ENCODE measurements around the gene PSORS1C1. TPM values are rescaled to one million over a fixed set of nuclear protein-coding genes. Genes with fewer than 3 reads are reported as not detected.

Gene PSORS1C1
- total and polyA plus RNA-seq, 9 donors = 0.45 to 7.8 (median 2.3) TPM

DNA sequence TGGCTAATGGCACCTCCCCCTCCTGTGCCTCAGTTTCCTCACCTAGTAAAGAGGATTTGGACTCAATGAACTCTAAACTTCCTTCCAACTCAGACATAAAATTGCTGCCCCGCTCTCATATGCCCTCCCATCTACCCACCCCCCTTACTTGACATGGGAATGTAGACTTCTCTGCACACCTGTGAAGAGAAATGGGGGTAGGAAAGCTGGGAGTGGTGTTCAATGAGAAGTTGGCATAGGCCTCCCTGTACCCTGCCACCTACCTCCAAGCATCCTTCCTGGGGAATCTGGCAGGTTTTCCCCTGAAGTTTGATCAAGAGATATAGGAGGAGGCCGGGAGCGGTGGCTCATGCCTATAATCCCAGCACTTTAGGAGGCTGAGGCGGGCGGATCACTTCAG lies 59.8 kb downstream of the PSORS1C1 start:
- Histone ChIP-seq H3K9me3 (no peaks in the 10 kb centered on the region), H3K4me3 (no peak overlapping the region), H3K4me1 (ENCODE audit: insufficient read depth) (no peaks in the 10 kb centered on the region), H3K27me3 (no peaks in the 10 kb centered on the region), H3K27ac (no peak overlapping the region), H3K36me3 (no peaks in the 10 kb centered on the region)
- DNase-seq = no peak
- WGBS, 3 donors = 82 to 95% (median 87%) methylated on average over 5 of the region's 5 CpGs
- TF ChIP-seq, protein P1, sequence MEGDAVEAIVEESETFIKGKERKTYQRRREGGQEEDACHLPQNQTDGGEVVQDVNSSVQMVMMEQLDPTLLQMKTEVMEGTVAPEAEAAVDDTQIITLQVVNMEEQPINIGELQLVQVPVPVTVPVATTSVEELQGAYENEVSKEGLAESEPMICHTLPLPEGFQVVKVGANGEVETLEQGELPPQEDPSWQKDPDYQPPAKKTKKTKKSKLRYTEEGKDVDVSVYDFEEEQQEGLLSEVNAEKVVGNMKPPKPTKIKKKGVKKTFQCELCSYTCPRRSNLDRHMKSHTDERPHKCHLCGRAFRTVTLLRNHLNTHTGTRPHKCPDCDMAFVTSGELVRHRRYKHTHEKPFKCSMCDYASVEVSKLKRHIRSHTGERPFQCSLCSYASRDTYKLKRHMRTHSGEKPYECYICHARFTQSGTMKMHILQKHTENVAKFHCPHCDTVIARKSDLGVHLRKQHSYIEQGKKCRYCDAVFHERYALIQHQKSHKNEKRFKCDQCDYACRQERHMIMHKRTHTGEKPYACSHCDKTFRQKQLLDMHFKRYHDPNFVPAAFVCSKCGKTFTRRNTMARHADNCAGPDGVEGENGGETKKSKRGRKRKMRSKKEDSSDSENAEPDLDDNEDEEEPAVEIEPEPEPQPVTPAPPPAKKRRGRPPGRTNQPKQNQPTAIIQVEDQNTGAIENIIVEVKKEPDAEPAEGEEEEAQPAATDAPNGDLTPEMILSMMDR (IDR thresholded peaks at IDR 0.05) = no peak
- TF ChIP-seq POLR2A (IDR thresholded peaks at IDR 0.05) (no peak), EP300 (IDR thresholded peaks at IDR 0.05) (no peak)
- intact Hi-C loops (cut with DNase I) = no loop called here

DNA sequence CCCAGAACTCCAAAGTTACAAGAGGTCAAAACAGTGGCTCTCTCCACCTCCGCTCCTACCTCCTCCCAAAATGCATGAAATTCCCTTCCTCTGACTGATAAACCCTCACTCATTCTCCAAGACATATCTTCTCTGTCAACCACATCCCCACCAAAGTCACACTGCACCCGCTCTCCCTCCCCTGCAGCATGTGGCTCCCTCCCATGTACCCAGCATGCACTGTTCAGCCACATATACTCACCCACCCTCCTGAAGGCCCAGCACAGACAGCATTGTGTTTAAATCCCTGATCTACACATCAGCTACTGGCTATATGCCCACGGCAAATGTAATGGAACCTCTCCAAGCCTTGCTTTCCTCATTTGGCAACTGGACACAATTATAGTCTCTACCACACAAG lies 61.4 kb downstream of the PSORS1C1 start:
- no peak for DNase-seq
- Histone ChIP-seq H3K9me3 (no peaks in the 10 kb centered on the region), H3K27ac (no peak overlapping the region), H3K4me1 (ENCODE audit: insufficient read depth) (no peaks in the 10 kb centered on the region), H3K36me3 (no peaks in the 10 kb centered on the region), H3K27me3 (no peaks in the 10 kb centered on the region), H3K4me3 (no peak overlapping the region)
- intact Hi-C loops (cut with DNase I) = no loop called here
- WGBS, 3 donors = 65 to 79% (median 78%) methylated on average over 3 of the region's 3 CpGs
- TF ChIP-seq POLR2A (IDR thresholded peaks at IDR 0.05) (no peak), EP300 (IDR thresholded peaks at IDR 0.05) (no peak)
- TF ChIP-seq, protein P1 (IDR thresholded peaks at IDR 0.05) = no peak

DNA sequence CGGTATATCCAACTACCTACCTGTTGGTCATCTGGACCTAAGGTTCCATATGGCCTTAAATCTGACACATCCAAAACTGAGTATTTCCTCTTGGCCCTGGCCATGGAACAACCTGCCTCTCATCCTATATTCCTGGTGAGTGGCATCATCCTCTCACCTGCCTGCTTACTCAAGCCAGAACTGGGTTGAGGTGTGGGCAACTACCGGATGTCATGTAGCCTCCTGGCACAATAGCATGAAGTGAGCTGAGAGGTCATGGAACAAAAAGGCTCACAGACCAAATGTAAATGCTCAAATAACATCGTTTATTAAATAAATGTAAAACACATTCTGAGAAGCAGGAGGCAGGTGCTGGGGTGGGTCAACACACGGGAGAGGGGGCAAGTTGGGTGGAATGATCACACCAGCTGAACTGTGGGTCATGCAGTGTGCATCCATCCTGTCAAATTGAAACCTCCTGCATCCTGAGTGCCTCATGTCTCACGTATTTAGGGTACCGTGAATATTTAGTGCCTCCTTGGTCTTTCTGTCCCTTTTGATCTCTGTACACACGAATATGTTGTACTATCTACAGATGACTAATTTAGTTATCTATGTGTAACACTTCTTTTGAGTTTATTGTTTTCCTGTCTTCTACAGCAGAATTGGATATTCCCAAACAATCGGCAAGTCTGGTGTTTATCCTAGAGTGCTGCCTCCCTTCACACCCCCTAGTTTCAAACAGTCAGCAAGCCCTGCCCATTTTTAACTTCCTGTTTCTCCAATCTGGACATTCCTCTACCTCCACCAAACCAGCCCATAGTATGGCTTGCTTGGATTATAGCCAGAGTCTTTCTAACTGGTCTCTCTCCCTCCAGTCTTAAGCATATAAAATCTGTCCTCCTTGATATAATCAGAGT lies 63.8 kb downstream of the PSORS1C1 start:
- Histone ChIP-seq H3K36me3 (no peaks in the 10 kb centered on the region), H3K4me1 (ENCODE audit: insufficient read depth) (no peaks in the 10 kb centered on the region), H3K4me3 (no peak overlapping the region), H3K27ac (no peak overlapping the region), H3K27me3 (no peaks in the 10 kb centered on the region), H3K9me3 (no peaks in the 10 kb centered on the region)
- 36 to 45% (median 42%) methylated on average over 8 of the region's 8 CpGs for WGBS, 3 donors
- intact Hi-C loops (cut with DNase I) = no loop called here
- no peak for DNase-seq
- TF ChIP-seq, protein P1 (IDR thresholded peaks at IDR 0.05) = no peak
- TF ChIP-seq POLR2A (IDR thresholded peaks at IDR 0.05) = no peak
- no peak for TF ChIP-seq EP300 (IDR thresholded peaks at IDR 0.05)

DNA sequence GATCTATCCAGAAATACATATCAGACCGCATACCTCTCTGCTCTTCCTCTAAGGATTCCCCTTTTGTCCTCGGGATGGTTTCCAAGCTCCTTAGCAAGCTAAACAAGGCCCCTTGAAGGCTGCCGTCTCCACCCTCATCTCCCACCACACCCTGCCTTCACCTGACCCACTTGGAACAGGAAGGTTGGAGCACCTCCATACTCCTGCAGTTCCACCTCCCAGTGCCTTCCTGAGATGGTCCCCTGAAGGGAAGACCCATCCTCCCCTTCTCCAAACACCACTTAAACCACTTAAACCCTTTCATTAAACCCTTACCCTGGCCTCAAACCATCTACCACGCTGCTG lies 64.4 kb downstream of the PSORS1C1 start:
- Histone ChIP-seq H3K4me3 (no peak overlapping the region), H3K4me1 (ENCODE audit: insufficient read depth) (no peaks in the 10 kb centered on the region), H3K27ac (no peak overlapping the region), H3K9me3 (no peaks in the 10 kb centered on the region), H3K27me3 (no peaks in the 10 kb centered on the region), H3K36me3 (no peaks in the 10 kb centered on the region)
- 50 to 70% (median 58%) methylated on average over 4 of the region's 4 CpGs for WGBS, 3 donors
- TF ChIP-seq, protein P1 (IDR thresholded peaks at IDR 0.05) = no peak
- no peak for TF ChIP-seq POLR2A (IDR thresholded peaks at IDR 0.05)
- no peak for DNase-seq
- intact Hi-C loops (cut with DNase I) = no loop called here

Measured in ovary (tissue), 9 donors.